CD4-positive, alpha-beta T cell treated with Interleukin-15 for 1 hour (primary cell): ENCODE results near the gene EFCAB7.

Experiments used
- DNase-seq: peaks from one replicate; pipeline ENCODE4 v3.0.0-alpha.2; 2020

The EFCAB7 gene

GRCh38 chr1:63607322-63607721, 84.0 kb downstream of the EFCAB7 start:
- no peak for DNase-seq

GRCh38 chr1:63611231-63611630, 87.9 kb downstream of the EFCAB7 start:
- no peak for DNase-seq

GRCh38 chr1:63612564-63612963, 89.2 kb downstream of the EFCAB7 start:
- DNase-seq, result no peak

- no peak for DNase-seq
Observed at GRCh38 chr1:63612971-63613370, 89.6 kb downstream of the EFCAB7 start.

- peak; percentile 53 for DNase-seq
Observed at GRCh38 chr1:63615768-63616420, 92.6 kb downstream of the EFCAB7 start.

GRCh38 chr1:63617450-63617849, 94.1 kb downstream of the EFCAB7 start:
- no peak for DNase-seq

- DNase-seq, result no peak
Observed at GRCh38 chr1:63618011-63618410, 94.7 kb downstream of the EFCAB7 start.

- DNase-seq, result no peak
Observed at GRCh38 chr1:63619558-63619957, 96.2 kb downstream of the EFCAB7 start.

GRCh38 chr1:63620671-63621070, 97.3 kb downstream of the EFCAB7 start:
- no peak for DNase-seq

GRCh38 chr1:63621075-63621474, 97.8 kb downstream of the EFCAB7 start:
- DNase-seq, result no peak

- no peak for DNase-seq
Observed at GRCh38 chr1:63621698-63622097, 98.4 kb downstream of the EFCAB7 start.
